HepG2 (cell line): ENCODE data around the gene CD320. TPM values are rescaled to one million over a fixed set of nuclear protein-coding genes. Genes with fewer than 3 reads are reported as not detected.

Source experiments
- ATAC-seq: fragments of 200-7000 bp; cut with Tn5 transposase; 3 replicates; pipeline ENCODE4 v1.9.1; 2020; ENCODE audit warnings: mild to moderate bottlenecking, moderate library complexity
- BruUV-seq: library from RNA; stranded (reverse); fragments of 400-500 nt; replicated peaks from 2 replicates; lab custom pipeline; 2021; lab: Mats Ljungman, UMichigan
- CTCF ChIA-PET: fragments of 300-600 bp; formaldehyde crosslinking; extraction: SDS; loops from one replicate; lab custom pipeline; 2021; ENCODE audit warnings: low total read pairs, inconsistent platforms, low intra/inter-chr PET ratio; lab: Yijun Ruan, JAX
- POLR2A ChIA-PET: fragments of 350-600 bp; sonication (Branson Sonifier 250); formaldehyde crosslinking; loops from one replicate; lab custom pipeline; 2020; ENCODE audit warnings: antibody characterized with exemption, inconsistent platforms; lab: Yijun Ruan, JAX
- DNase-seq: peaks from one replicate; pipeline ENCODE4 v3.0.0-alpha.2; 2015; ENCODE audit warnings: low spot score
- FAIRE-seq: peaks from 3 replicates; lab custom pipeline; 2011; peaks lifted over from hg19 to GRCh38; lab: Jason Lieb, UNC
- H2AFZ ChIP-seq: one replicate; pipeline ENCODE4 v1.6.1; 2011; ENCODE audit warnings: low read length, inconsistent platforms
- H3K27ac ChIP-seq: fragments of 300-600 bp; 3 replicates; pipeline ENCODE4 v1.8.0; 2011; ENCODE audit warnings: mixed run types, mild to moderate bottlenecking, mixed read lengths, low read length, inconsistent platforms; ENCODE audit not compliant: insufficient read depth; ENCODE audit errors: extremely low read length
- H3K27me3 ChIP-seq, 2 experiments: fragments of 200-600 bp in 1 of 2; 2 replicates in 1 of 2; 3 replicates in 1 of 2; pipeline versions ENCODE4 v1.6.0 to v1.8.0; 2011; ENCODE audit warnings: low read length in 2 of 2, mild to moderate bottlenecking in 2 of 2, moderate library complexity in 2 of 2, inconsistent platforms in 1 of 2; ENCODE audit not compliant: insufficient read depth in 2 of 2, control insufficient read depth in 1 of 2
- H3K36me3 ChIP-seq, 2 experiments: fragments of 200-600 bp in 1 of 2; replicated peaks in 1 of 2; 2 replicates in 1 of 2; 3 replicates in 1 of 2; pipeline versions ENCODE4 v1.5.1 to v1.8.0; 2011; ENCODE audit warnings: low read length in 2 of 2, inconsistent platforms in 1 of 2; ENCODE audit not compliant: insufficient read depth in 2 of 2, control insufficient read depth in 1 of 2
- H3K4me1 ChIP-seq: 2 replicates; pipeline ENCODE4 v1.5.1; 2012; ENCODE audit warnings: low read length, inconsistent platforms; ENCODE audit not compliant: insufficient read depth
- H3K4me2 ChIP-seq: 2 replicates; pipeline ENCODE4 v1.6.0; 2011; ENCODE audit warnings: low read depth, low read length, inconsistent platforms
- H3K4me3 ChIP-seq, 3 experiments: fragments of 200-600 bp in 1 of 3; sonication (generic), shearing (Covaris generic) in 1 of 3; replicated peaks in 1 of 3; 2 replicates each; pipeline ENCODE4 v1.5.1; 2011 to 2016; ENCODE audit warnings: low read length in 3 of 3, inconsistent platforms in 2 of 3, low read depth in 2 of 3, mild to moderate bottlenecking in 2 of 3, control low read depth in 1 of 3, mixed read lengths in 1 of 3; ENCODE audit not compliant: insufficient read depth in 1 of 3
- H3K79me2 ChIP-seq: one replicate; pipeline ENCODE4 v1.6.1; 2011; ENCODE audit warnings: low read length, inconsistent platforms; ENCODE audit not compliant: insufficient read depth
- H3K9ac ChIP-seq: 2 replicates; pipeline ENCODE4 v1.6.0; 2011; ENCODE audit warnings: mild to moderate bottlenecking, low read depth, low read length, inconsistent platforms; ENCODE audit not compliant: insufficient read depth
- H3K9me3 ChIP-seq: 2 replicates; pipeline ENCODE4 v1.5.1; 2012; ENCODE audit warnings: mild to moderate bottlenecking, low read length
- H4K20me1 ChIP-seq: 2 replicates; pipeline ENCODE4 v1.6.0; 2011; ENCODE audit warnings: inconsistent platforms, mild to moderate bottlenecking, low read length, moderate library complexity; ENCODE audit not compliant: insufficient read depth
- SIN3A ChIP-seq: IDR thresholded peaks from 2 replicates; pipeline ENCODE4 v1.6.1; 2011; ENCODE audit warnings: low read depth, mild to moderate bottlenecking, control low read depth, low read length, borderline replicate concordance
- ZSCAN25 ChIP-seq: sonication (generic); formaldehyde crosslinking; IDR thresholded peaks from 2 replicates; pipeline ENCODE4 v1.8.0; 2022; ENCODE audit warnings: mild to moderate bottlenecking, missing genetic modification reagents
- WGBS: methylation state at CpG from one replicate; pipeline ENCODE4 v1.1.6; 2017; ENCODE audit warnings: low lambda C conversion rate; 5-methylcytosine and 5-hydroxymethylcytosine counted together
- in situ Hi-C: cut with HindIII; loops from 2 replicates; pipeline ENCODE4 v1.10.0; 2017; ENCODE audit warnings: low pct_unique_long_range_greater_than_20kb; ENCODE audit not compliant: extremely low pct_ligation_motif_present
- intact Hi-C: fragments of 100-400 bp; cut with micrococcal nuclease; formaldehyde crosslinking; loops from one replicate; pipeline ENCODE4 v1.10.0; 2022; ENCODE audit not compliant: unreplicated experiment
- polyA plus RNA-seq, 8 experiments: library from polyadenylated mRNA; depleted of rRNA in 3 of 8; stranded (reverse) in 7 of 8; unstranded in 1 of 8; fragments of >200 nt; fragmentation: Illumina TruSeq in 4 of 8; extraction: Trizol in 4 of 8; gene quantifications; 2 replicates each; pipeline versions ENCODE4 v1.2.1 to v1.2.3, GENCODE V29; 2011 to 2016; ENCODE audit warnings: low read depth in 4 of 8, missing spikeins in 1 of 8, mixed read lengths in 1 of 8; ENCODE audit not compliant: insufficient read depth in 1 of 8
- total RNA-seq, 5 experiments: library from RNA; depleted of rRNA; stranded (reverse); fragments of >200 nt; fragmentation: Illumina TruSeq; extraction: Trizol; gene quantifications; 2 replicates each; pipeline ENCODE4 v1.2.3, GENCODE V29; 2016; ENCODE audit warnings: low read depth in 1 of 5
- TF ChIP-seq, protein P1 (sequence below): sonication (generic); formaldehyde crosslinking; conservative IDR thresholded peaks from 2 replicates; pipeline ENCODE4 v1.8.0; 2022; ENCODE audit warnings: missing genetic modification reagents
- TF ChIP-seq, protein P2 (sequence below): sonication (generic); formaldehyde crosslinking; IDR thresholded peaks from one replicate; pipeline ENCODE4 v1.5.1; 2020; ENCODE audit warnings: mild to moderate bottlenecking, missing genetic modification reagents; ENCODE audit errors: not compliant biosample characterization

Gene CD320
- total and polyA plus RNA-seq, 2 of the 13 experiments (the other 11 are each of a cell fraction or from before 2014, with no cell fraction given): 83.1 to 99.9 TPM

DNA sequence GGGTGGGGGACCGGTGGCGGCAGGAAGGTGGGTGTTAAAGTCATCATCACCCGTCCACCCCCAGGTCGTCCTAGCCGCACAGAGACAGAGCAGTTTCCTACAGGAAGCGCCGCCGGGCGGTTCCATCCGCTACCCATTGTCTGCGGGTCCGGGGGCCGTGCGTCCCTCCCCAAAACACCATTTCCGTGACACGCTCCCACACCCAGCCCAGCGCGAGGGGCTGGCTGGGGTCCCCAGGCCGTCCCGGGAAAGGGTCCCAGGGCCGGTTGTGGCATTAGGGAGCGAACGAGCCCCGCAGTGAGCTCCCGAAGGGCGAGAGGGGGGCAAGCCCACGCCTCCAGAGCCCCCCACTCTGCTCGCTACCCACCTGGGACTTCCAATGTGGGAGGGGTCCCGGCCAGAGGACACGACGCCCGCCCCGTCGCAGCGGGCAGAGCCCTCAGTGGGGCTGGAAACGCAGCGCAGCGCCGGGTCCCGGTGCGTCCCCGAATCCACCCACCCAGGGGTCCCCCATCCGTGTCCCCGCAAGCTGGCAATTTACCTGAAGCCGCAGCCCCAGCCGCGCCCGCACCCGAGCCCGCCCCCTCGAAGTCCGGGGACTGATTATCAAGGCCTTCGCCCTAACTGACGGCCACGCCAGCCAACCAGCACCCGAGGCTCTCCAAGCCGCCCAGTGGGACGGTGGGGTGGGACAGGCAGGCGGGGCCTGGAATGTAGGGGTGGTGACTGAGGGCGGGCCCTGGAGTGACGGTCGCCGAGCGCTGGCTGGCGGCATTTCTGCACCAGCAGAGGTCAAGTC is 34.7 kb upstream of the CD320 start, which contains the start of gene KANK3 (continued):
- TF ChIP-seq, protein P1, sequence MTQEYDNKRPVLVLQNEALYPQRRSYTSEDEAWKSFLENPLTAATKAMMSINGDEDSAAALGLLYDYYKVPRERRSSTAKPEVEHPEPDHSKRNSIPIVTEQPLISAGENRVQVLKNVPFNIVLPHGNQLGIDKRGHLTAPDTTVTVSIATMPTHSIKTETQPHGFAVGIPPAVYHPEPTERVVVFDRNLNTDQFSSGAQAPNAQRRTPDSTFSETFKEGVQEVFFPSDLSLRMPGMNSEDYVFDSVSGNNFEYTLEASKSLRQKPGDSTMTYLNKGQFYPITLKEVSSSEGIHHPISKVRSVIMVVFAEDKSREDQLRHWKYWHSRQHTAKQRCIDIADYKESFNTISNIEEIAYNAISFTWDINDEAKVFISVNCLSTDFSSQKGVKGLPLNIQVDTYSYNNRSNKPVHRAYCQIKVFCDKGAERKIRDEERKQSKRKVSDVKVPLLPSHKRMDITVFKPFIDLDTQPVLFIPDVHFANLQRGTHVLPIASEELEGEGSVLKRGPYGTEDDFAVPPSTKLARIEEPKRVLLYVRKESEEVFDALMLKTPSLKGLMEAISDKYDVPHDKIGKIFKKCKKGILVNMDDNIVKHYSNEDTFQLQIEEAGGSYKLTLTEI (CRISPR knock-in tag): no peak
- TF ChIP-seq ZSCAN25 (CRISPR knock-in tag): peak; percentile 96

DNA sequence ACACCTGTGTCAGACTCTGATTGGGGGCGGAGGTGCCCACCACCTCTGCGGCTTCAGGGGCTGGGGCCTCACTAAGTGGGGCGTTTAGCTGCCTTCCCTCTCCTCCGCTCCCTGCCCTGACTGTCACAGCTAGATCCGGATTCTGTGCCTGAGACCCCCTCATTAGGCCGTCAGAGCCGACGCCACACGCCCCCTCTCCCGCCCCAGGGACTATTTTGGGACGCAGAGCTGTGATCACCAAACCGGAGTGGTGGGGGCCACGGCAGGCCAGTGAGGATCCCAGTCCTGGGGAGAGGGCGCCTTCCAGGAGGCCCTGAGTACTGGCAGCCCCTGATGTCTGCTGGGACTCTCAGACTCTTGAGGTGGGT is 34.1 kb upstream of the CD320 start:
- no peak overlapping the region for H2AFZ ChIP-seq
- TF ChIP-seq, protein P2, sequence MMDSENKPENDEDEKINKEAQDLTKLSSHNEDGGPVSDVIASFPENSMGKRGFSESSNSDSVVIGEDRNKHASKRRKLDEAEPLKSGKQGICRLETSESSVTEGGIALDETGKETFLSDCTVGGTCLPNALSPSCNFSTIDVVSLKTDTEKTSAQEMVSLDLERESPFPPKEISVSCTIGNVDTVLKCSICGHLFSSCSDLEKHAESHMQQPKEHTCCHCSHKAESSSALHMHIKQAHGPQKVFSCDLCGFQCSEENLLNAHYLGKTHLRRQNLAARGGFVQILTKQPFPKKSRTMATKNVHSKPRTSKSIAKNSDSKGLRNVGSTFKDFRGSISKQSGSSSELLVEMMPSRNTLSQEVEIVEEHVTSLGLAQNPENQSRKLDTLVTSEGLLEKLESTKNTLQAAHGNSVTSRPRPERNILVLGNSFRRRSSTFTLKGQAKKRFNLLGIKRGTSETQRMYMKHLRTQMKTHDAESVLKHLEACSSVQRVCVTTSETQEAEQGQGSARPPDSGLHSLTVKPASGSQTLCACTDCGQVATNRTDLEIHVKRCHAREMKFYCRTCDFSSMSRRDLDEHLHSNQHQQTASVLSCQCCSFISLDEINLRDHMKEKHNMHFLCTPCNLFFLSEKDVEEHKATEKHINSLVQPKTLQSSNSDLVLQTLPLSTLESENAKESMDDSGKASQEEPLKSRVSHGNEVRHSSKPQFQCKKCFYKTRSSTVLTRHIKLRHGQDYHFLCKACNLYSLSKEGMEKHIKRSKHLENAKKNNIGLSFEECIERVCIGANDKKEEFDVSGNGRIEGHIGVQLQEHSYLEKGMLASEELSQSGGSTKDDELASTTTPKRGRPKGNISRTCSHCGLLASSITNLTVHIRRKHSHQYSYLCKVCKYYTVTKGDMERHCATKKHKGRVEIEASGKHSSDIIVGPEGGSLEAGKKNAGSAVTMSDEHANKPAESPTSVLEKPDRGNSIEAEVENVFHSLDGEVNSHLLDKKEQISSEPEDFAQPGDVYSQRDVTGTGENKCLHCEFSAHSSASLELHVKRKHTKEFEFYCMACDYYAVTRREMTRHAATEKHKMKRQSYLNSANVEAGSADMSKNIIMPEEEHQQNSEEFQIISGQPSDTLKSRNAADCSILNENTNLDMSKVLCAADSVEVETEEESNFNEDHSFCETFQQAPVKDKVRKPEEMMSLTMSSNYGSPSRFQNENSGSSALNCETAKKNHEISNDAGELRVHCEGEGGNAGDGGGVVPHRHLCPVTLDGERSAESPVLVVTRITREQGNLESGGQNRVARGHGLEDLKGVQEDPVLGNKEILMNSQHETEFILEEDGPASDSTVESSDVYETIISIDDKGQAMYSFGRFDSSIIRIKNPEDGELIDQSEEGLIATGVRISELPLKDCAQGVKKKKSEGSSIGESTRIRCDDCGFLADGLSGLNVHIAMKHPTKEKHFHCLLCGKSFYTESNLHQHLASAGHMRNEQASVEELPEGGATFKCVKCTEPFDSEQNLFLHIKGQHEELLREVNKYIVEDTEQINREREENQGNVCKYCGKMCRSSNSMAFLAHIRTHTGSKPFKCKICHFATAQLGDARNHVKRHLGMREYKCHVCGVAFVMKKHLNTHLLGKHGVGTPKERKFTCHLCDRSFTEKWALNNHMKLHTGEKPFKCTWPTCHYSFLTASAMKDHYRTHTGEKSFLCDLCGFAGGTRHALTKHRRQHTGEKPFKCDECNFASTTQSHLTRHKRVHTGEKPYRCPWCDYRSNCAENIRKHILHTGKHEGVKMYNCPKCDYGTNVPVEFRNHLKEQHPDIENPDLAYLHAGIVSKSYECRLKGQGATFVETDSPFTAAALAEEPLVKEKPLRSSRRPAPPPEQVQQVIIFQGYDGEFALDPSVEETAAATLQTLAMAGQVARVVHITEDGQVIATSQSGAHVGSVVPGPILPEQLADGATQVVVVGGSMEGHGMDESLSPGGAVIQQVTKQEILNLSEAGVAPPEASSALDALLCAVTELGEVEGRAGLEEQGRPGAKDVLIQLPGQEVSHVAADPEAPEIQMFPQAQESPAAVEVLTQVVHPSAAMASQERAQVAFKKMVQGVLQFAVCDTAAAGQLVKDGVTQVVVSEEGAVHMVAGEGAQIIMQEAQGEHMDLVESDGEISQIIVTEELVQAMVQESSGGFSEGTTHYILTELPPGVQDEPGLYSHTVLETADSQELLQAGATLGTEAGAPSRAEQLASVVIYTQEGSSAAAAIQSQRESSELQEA: peak; percentile 1
- TF ChIP-seq SIN3A: no peak
- no peaks in the 10 kb centered on the region for H3K9me3 ChIP-seq
- H3K27ac ChIP-seq: no peak overlapping the region
- FAIRE-seq (no peak), DNase-seq (no peak), ATAC-seq (no peak; the same call in 2 of the 3 replicates)
- intact Hi-C loops (no loop called here), in situ Hi-C loops (no loop called here)
- H3K4me1 ChIP-seq: peaks cover 55% of the 10 kb centered on the region
- WGBS: 50% methylated on average over 2 of the region's 14 CpGs
- H3K79me2 ChIP-seq: no peaks in the 10 kb centered on the region
- peak overlapping the region in 1 of 3 experiments; percentile 50; a peak in 2 of 6 replicates for H3K4me3 ChIP-seq
- ChIA-PET CTCF (no interaction called here), POLR2A (interaction anchor here (0.7 to 1.6 kb wide), 2 partner anchors 19 to 44 kb away, joined by 3 to 5 read pairs; no protein-coding TSS in a partner anchor)
- peak overlapping the region; percentile 40; the same call in 1 of the 2 replicates for H3K4me2 ChIP-seq
- no peaks in the 10 kb centered on the region for H3K36me3 ChIP-seq
- no TSS peak for BruUV-seq
- no peaks in the 10 kb centered on the region for H4K20me1 ChIP-seq
- H3K27me3 ChIP-seq: peaks cover 0 to 15% of the 10 kb centered on the region in 2 experiments; a peak in 3 of 5 replicates
- no peak overlapping the region for H3K9ac ChIP-seq
